PC-3 (cell line): ENCODE measurements around the gene TMCC2. TPM values are rescaled to one million over a fixed set of nuclear protein-coding genes. Genes with fewer than 3 reads are reported as not detected.

ENCODE experiments used
- ATAC-seq: fragments of 200-7000 bp; cut with Tn5 transposase; 2 replicates; pipeline ENCODE4 v1.9.1; 2020; ENCODE audit warnings: mild to moderate bottlenecking, moderate library complexity
- BruUV-seq: library from RNA; stranded (reverse); fragments of 400-500 nt; replicated peaks from 2 replicates; lab custom pipeline; 2021; lab: Mats Ljungman, UMichigan
- CTCF ChIA-PET: fragments of 300-600 bp; sonication (Branson Sonifier 250); formaldehyde crosslinking; loops from one replicate; lab custom pipeline; 2022; ENCODE audit warnings: antibody characterized with exemption; lab: Charles Lee
- POLR2A ChIA-PET: fragments of 300-600 bp; sonication (Branson Sonifier 250); formaldehyde crosslinking; loops from one replicate; lab custom pipeline; 2022; ENCODE audit warnings: antibody characterized with exemption; ENCODE audit not compliant: unreplicated experiment; lab: Charles Lee
- DNase-seq: peaks from one replicate; pipeline ENCODE4 v3.0.0-alpha.2; 2015
- H2AFZ ChIP-seq: fragments of 300-600 bp; sonication (generic); 2 replicates; pipeline ENCODE4 v1.6.0; 2016; ENCODE audit warnings: antibody characterized with exemption, low read length
- H3F3A ChIP-seq: fragments of 300-600 bp; sonication (generic); one replicate; pipeline ENCODE4 v1.6.0; 2017; ENCODE audit warnings: antibody characterized with exemption, low read length, control low read depth, mild to moderate bottlenecking; ENCODE audit not compliant: unreplicated experiment
- H3K27ac ChIP-seq: fragments of 300-600 bp; sonication (generic); 2 replicates; pipeline ENCODE4 v1.5.1; 2016; ENCODE audit warnings: mild to moderate bottlenecking, low read length
- H3K27me3 ChIP-seq: fragments of 300-600 bp; sonication (generic); 2 replicates; pipeline ENCODE4 v1.6.1; 2016; ENCODE audit warnings: low read length, mixed read lengths
- H3K36me3 ChIP-seq: fragments of 300-600 bp; sonication (generic); 2 replicates; pipeline ENCODE4 v1.6.1; 2016; ENCODE audit warnings: low read depth, mixed run types, low read length, mixed read lengths
- H3K4me1 ChIP-seq: fragments of 300-600 bp; sonication (generic); 2 replicates; pipeline ENCODE4 v1.5.1; 2016; ENCODE audit warnings: low read length; ENCODE audit not compliant: insufficient read depth
- H3K4me2 ChIP-seq: fragments of 300-600 bp; sonication (generic); 2 replicates; pipeline ENCODE4 v1.6.0; 2016; ENCODE audit warnings: low read length
- H3K4me3 ChIP-seq: fragments of 300-600 bp; sonication (generic); 2 replicates; pipeline ENCODE4 v1.5.1; 2016; ENCODE audit warnings: mild to moderate bottlenecking, low read length, mixed read lengths
- H3K79me2 ChIP-seq: fragments of 300-600 bp; sonication (generic); 2 replicates; pipeline ENCODE4 v1.6.1; 2017; ENCODE audit warnings: low read length, mixed read lengths
- H3K9ac ChIP-seq: fragments of 300-600 bp; sonication (generic); 2 replicates; pipeline ENCODE4 v1.6.0; 2016; ENCODE audit warnings: mild to moderate bottlenecking, low read length
- H3K9me2 ChIP-seq: fragments of 300-600 bp; sonication (generic); replicated peaks from 2 replicates; pipeline ENCODE4 v1.6.1; 2016; ENCODE audit warnings: mixed run types, low read length, mixed read lengths
- H3K9me3 ChIP-seq: fragments of 300-600 bp; sonication (generic); 2 replicates; pipeline ENCODE4 v1.6.1; 2016; ENCODE audit warnings: low read length, mixed read lengths
- H4K20me1 ChIP-seq: fragments of 300-600 bp; sonication (generic); 2 replicates; pipeline ENCODE4 v1.6.1; 2016; ENCODE audit warnings: low read length, mixed read lengths
- EZH2 ChIP-seq: fragments of 300-600 bp; sonication (generic); IDR thresholded peaks from one replicate; pipeline ENCODE4 v1.6.1; 2017; ENCODE audit warnings: antibody characterized with exemption, mild to moderate bottlenecking, low read length; ENCODE audit not compliant: unreplicated experiment
- EZH2phosphoT487 ChIP-seq: fragments of 300-600 bp; sonication (generic); IDR thresholded peaks from 2 replicates; pipeline ENCODE4 v1.6.1; 2018; ENCODE audit warnings: mild to moderate bottlenecking, antibody characterized with exemption, low read length, borderline replicate concordance
- intact Hi-C: fragments of 100-400 bp; cut with micrococcal nuclease; formaldehyde crosslinking; loops from 2 replicates; pipeline ENCODE4 v1.9.0; 2023
- total RNA-seq: library from RNA; depleted of rRNA; stranded (reverse); fragments of >200 nt; gene quantifications from 2 replicates; pipeline ENCODE4 v1.2.3, GENCODE V29; 2014
- TF ChIP-seq, protein P1 (sequence below): fragments of 300-600 bp; sonication (generic); conservative IDR thresholded peaks from 2 replicates; pipeline ENCODE4 v1.5.1; 2017; ENCODE audit warnings: antibody characterized with exemption, low read depth, mild to moderate bottlenecking, low read length

Gene TMCC2
- total RNA-seq, 1 experiment from 2014 or later, result 8.7 TPM

GRCh38 chr1:205229399-205229871, 1.7 kb downstream of the TMCC2 start:
- DNase-seq (peak; percentile 83), ATAC-seq (peak; percentile 57)
- TF ChIP-seq, protein P1, sequence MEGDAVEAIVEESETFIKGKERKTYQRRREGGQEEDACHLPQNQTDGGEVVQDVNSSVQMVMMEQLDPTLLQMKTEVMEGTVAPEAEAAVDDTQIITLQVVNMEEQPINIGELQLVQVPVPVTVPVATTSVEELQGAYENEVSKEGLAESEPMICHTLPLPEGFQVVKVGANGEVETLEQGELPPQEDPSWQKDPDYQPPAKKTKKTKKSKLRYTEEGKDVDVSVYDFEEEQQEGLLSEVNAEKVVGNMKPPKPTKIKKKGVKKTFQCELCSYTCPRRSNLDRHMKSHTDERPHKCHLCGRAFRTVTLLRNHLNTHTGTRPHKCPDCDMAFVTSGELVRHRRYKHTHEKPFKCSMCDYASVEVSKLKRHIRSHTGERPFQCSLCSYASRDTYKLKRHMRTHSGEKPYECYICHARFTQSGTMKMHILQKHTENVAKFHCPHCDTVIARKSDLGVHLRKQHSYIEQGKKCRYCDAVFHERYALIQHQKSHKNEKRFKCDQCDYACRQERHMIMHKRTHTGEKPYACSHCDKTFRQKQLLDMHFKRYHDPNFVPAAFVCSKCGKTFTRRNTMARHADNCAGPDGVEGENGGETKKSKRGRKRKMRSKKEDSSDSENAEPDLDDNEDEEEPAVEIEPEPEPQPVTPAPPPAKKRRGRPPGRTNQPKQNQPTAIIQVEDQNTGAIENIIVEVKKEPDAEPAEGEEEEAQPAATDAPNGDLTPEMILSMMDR, result peak; percentile 25; the same call in 1 of the 2 replicates
- TF ChIP-seq EZH2, result no peak
- BruUV-seq, result no TSS peak
- Histone ChIP-seq H4K20me1 (no peaks in the 10 kb centered on the region), H3K9me3 (no peaks in the 10 kb centered on the region), H3K79me2 (no peaks in the 10 kb centered on the region), H3K27me3 (no peaks in the 10 kb centered on the region), H3F3A (no peaks in the 10 kb centered on the region), H3K9ac (no peak overlapping the region), H3K4me2 (peak overlapping the region; percentile 99), H3K4me3 (peak overlapping the region; percentile 81), H3K9me2 (no peaks in the 10 kb centered on the region), H3K27ac (no peak overlapping the region), H3K36me3 (no peaks in the 10 kb centered on the region), H3K4me1 (peaks cover 19% of the 10 kb centered on the region), H2AFZ (peak overlapping the region; percentile 90)
- intact Hi-C loops, result loop anchor here (1.0 to 5.0 kb wide), 3 partner anchors 19 to 52 kb away; partner anchors contain the start of gene DSTYK
- CTCF ChIA-PET, result interaction anchor here (0.6 to 3.0 kb wide), 11 partner anchors 28 to 348 kb away, joined by 3 to 22 read pairs (median 4); no protein-coding TSS in a partner anchor
- POLR2A ChIA-PET, result interaction anchor here (0.6 kb wide), 1 partner anchor 98 kb away, joined by 5 read pairs; no protein-coding TSS in a partner anchor

GRCh38 chr1:205229916-205230700, 2.4 kb downstream of the TMCC2 start:
- ChIA-PET CTCF (interaction anchor here (0.6 to 3.0 kb wide), 8 partner anchors 27 to 169 kb away, joined by 3 to 22 read pairs (median 6); no protein-coding TSS in a partner anchor), POLR2A (interaction anchor here (0.5 to 0.6 kb wide), 2 partner anchors 33 to 97 kb away, joined by 5 to 6 read pairs; no protein-coding TSS in a partner anchor)
- no peaks in the 10 kb centered on the region for H4K20me1 ChIP-seq
- H3K27ac ChIP-seq, result no peak overlapping the region
- H3K4me2 ChIP-seq, result peak overlapping the region; percentile 77
- BruUV-seq, result no TSS peak
- no peak for ATAC-seq
- H3K4me1 ChIP-seq, result peaks cover 19% of the 10 kb centered on the region
- no peak overlapping the region for H3K9ac ChIP-seq
- peak overlapping the region; percentile 54; the same call in 1 of the 2 replicates for H3K4me3 ChIP-seq
- H3K27me3 ChIP-seq, result no peaks in the 10 kb centered on the region
- no peak for DNase-seq
- intact Hi-C loops, result loop anchor here (1.0 to 5.0 kb wide), 3 partner anchors 19 to 53 kb away; partner anchors contain the start of gene DSTYK
- TF ChIP-seq EZH2phosphoT487 (no peak), EZH2 (no peak)
- TF ChIP-seq, protein P1, result no peak
- H3K79me2 ChIP-seq, result no peaks in the 10 kb centered on the region
- no peaks in the 10 kb centered on the region for H3K9me2 ChIP-seq
- H2AFZ ChIP-seq, result peak overlapping the region; percentile 62
- no peaks in the 10 kb centered on the region for H3K9me3 ChIP-seq
- no peaks in the 10 kb centered on the region for H3K36me3 ChIP-seq
- no peaks in the 10 kb centered on the region for H3F3A ChIP-seq
